HG03159 (cell line): ENCODE measurements around the gene RIT2.
"Not testable (repeated sequence)": the region's sequence is repeated elsewhere in the genome, so short reads cannot be mapped to it uniquely, and the experiment has no call there.

Source experiments
- ATAC-seq: cut with Tn5 transposase; IDR thresholded peaks from one replicate; pipeline ENCODE4 v1.9.1; 2021; ENCODE audit warnings: mild to moderate bottlenecking, moderate library complexity; ENCODE audit not compliant: unreplicated experiment

Gene RIT2

DNA sequence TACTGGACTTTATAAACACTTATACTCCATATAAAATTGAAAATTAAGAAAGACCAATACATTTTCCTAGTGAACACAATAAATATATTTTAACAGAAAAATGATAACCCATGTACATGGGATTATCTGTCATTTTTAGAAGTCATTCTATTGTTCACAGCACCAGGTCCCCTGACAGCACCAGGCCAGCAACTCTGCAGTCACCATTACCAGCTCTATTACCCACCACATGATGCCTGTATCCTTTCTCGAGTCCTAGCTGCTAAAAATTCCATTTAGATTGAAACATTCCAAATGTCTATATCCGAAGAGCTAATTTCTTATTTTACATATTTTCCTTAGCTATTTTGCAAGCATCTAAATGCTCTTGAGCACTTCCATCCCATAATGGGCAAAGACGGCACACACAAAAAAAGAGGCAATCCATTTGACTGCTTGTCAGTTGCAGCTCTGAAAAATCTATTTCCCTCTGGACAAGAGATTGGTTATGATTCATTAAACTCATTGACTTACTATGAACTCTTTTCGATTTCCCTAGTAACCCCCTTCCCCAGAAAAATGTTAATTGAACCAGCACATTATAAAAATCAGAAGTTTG lies 336.9 kb downstream of the RIT2 start:
- ATAC-seq: no peak

DNA sequence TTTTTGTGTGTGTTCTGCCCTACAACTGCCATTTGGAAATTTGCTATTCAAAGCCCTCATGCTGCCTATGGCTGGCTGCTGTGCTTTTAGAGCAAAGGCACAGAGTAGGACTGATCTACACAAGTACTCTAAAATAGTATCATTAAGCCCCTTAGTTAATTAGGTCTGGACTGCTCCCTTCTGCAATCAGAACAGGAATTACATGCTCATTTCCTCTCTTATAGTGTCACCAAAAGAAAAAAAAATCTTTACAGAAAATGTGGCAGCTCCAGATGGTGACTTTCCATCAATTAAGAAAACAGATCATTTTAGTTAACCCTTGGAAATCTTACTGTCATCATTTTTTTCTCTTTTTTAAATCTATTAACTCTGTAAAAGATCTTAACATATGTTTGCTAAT lies 337.5 kb downstream of the RIT2 start:
- no peak for ATAC-seq

DNA sequence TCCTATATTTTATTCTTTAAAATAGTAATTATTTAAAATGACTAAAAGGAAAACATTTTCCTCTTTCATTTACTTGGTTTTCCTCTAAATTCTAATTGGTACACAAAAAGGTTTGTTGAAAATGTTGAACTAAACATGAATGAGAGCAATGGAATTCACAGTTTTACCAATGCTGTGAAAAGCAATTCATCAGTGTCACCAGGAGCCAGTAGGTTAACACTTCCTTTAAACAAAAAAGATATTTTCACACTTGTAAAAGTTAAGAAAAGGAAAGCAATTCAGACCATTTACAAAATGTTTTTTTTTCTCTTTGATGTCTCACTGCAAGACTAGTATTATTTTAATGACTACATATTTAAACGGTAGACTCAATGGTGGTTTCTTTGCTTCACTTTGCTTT lies 341.6 kb downstream of the RIT2 start:
- no peak for ATAC-seq

DNA sequence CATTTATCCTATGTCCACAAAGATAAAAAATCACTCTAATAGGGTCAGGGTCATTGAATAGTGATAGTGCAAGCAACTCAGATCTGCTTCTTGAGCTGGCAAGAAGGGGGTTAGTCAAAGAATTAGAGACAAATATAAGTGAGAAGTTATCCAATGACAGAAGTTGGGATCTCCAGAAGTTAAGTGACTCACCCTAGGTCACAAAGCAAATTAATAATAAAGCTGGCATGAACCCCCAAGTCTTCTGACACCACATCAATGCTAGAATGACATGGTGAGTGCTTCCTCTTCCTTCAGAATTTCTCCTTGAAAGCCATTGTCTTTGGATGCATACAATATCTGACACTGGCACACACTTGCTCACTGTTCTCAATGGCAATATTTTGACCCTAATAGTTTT lies 343.5 kb downstream of the RIT2 start:
- ATAC-seq: no peak

DNA sequence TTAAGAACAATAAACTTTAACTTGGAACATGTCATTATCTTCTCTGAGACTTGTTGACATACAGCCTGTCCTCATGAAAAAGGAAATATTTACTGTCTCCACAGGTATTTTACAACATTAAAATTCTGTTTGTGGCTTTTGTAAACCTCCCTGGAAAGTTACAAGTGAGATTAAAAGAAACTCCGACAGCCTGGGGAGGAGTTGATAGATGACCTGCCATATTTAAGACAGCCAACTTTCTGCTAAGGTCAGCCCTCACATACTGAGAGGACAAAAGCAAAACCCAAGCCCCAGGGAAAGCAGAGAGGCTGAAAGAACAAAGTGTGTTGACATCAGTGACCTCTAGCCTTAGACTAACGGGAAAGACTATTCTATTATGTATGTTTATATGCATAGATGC lies 350.2 kb downstream of the RIT2 start:
- no peak for ATAC-seq

DNA sequence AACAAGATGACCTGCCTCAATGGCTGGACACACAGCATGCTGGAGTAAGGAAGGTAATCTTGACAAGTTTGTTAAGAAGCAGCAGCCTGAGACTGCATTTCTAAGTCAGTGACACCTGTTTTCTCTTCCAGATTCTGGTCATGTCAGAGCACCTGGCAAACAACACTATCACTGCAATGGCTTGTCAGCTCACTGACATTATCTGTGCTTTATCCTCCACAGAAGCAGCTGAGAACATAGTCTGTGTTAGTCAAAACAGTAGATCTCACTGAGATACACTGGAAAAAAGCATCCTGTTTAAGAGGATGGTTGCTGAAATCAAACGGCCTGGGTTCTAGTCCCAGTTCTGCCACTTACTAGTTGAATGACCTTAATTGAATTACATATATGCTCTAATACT lies 355.2 kb downstream of the RIT2 start:
- no peak for ATAC-seq

DNA sequence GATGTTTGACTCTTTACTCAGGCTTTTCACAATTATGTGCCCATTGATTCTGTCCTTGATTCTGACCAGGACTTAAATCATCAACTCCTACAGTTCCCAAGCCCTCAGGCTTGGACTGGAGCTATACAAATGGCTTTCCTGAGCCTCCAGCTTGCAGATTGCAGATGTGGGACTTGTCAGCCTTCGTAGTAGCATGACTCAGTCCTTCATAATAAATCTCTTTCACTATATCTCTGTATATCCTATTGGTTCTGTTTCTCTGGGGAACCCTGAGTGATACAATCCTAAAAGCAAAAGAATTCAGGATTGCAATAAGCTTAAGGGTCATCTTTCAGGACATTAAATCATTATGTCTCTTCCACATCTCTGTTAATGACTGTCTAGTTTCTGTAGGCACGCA lies 356.6 kb downstream of the RIT2 start:
- ATAC-seq: no peak

DNA sequence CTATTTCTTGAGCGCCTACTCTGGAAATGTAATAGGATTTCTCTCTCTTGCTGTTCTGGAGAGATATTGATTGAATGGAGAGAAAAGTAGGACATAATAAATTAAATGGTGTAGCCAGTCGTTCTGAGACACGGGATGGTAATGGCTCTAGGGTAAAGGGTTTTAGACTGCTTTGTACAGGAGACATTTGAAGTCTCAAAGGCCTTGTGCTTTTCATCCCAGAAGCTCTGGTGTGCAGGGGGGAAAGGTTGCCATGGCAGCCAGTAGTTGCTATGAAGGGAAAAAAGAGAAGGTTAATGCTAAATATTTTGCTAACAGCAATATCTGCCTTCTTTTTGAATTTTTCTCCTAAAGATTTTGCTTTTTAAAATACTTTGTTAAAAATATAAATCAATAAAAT lies 359.3 kb downstream of the RIT2 start:
- no peak for ATAC-seq

DNA sequence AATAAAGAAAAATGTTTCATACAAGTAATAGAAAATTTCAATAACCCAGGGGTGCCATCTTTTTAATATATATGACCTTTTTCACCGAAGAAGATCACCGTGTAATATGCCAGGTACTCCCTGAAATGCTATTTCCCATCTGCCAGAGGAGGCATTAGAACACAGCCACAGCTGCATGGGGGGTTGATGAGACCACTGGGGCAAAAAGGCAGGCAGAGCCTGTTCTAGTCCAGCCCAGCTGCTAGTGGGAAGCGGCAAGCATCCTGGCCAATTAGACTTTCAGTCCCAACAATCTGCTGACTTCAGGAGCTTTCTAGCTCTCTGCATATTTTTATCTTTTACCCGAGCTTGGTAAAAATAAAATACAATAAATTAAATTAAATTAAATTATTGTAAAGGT lies 362.6 kb downstream of the RIT2 start:
- no peak for ATAC-seq

DNA sequence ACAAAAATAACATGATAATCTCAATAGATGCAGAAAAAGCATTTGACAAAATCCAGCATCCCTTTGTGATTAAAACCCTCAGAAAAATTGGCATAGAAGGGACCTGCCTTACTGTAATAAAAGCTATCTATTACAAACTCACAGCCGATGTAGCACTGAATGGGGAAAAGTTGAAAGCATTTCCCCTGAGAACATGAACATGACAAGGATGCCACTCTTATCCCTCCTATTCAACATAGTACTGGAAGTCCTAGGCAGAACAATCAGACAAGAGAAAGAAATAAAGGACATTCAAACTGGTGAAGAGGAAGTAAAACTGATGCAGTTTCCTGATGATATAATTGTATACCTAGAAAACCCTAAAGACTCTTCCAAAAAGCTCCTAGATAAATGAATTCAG lies 368.7 kb downstream of the RIT2 start:
- no peak for ATAC-seq

DNA sequence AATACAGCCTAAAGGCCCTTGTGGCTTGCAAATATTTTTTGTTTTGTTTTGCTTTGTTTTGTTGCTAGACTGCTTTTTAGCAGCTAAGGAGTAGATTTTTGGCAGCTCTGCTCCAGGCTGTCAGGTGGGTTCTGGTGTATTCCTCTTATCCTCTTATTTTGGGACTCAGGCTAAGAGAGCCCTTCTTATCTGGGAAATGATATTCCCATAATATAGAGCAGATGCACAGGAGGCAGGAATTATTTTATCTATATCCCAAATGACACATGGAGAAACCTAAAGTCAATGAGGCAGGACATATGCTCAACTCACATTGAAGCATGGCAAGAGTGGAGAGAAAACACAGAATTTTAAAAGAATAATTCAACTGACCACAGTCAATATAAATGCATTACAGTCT lies 369.6 kb downstream of the RIT2 start:
- ATAC-seq: no peak

DNA sequence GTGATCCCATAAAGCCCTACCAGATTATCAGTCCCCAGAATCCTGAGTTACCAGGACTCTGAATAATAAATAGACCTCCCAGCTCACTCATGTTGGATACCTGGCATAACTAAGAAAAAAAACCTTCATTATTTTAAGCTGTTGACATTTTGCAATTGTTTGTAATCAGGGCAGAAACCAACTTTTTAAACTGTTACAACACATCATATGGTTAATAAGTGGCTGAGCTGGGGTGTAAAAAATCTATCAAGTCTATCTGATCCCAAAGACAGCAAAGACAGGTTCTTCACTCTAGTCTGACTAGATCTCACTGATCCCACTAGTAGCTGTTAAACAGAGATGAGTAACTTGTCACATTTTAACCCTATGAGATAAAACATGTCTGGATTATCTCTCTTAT lies 370.3 kb downstream of the RIT2 start:
- ATAC-seq: no peak

DNA sequence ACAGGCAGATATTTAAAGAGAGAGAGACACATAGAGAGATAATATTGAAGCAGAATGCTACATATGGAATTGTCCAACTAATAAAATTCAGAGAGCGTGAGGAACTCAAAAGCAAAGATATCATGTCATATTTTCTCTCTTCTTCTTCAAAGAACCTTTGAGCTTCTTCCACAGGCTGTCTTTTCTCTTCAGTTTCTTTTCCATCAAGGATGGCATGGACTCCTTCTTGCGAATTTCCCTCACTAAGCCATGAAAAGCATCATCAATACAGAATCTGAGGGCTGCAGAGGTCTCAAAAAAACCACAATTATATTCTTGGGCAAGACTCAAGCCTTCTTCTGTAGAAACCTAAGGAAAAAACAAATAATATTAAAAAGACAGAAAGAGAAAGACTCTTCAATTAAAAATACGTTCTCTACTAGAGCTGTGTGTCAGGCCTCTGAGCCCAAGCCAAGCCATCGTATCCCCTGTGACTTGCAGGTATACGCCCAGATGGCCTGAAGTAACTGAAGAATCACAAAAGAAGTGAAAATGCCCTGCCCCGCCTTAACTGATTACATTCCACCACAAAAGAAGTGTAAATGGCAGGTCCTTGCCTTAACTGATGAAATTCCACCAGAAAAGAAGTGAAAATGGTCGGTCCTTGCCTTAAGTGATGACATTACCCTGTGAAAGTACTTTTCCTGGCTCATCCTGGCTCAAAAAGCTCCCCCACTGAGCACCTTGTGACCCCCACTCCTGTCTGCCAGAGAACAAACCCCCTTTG lies 371.9 kb downstream of the RIT2 start:
- ATAC-seq: no peak

DNA sequence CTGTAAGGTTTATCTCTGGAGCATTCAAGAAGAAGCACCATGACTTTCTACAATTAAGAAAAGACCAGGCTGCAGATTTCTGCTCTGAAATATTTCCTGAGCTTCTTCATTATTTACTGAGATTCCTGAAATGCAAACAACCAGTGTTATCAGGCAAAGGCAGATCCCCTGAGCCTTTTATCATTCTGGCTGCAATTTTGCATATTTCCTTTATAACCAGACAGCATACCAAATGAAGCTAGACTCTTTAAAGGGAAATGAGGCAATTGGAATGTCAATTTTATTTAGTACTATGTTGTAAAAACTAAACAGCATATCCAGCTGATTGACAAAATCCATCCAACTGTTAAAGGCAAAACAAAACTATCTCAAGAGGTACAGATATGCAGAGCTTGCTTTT lies 372.5 kb downstream of the RIT2 start:
- ATAC-seq: no peak

DNA sequence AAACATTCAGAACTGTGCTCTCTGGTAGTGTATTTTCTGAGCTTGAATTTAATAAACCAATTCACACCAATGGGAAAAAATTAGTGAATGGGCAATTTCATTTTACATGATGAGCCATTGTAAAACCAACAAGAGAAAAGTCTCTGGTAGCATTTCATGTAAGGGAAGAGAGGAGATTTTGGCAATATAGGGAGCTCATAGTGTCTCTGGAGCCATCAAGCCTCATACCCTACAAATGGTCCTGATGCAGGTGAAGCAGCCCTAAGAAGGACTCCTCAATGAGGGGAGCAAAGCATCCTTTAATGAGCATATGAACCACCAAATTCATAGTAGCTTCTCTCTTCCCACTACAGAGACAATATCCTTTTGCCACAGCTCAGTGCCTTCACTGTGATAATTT lies 373.0 kb downstream of the RIT2 start:
- ATAC-seq: no peak

DNA sequence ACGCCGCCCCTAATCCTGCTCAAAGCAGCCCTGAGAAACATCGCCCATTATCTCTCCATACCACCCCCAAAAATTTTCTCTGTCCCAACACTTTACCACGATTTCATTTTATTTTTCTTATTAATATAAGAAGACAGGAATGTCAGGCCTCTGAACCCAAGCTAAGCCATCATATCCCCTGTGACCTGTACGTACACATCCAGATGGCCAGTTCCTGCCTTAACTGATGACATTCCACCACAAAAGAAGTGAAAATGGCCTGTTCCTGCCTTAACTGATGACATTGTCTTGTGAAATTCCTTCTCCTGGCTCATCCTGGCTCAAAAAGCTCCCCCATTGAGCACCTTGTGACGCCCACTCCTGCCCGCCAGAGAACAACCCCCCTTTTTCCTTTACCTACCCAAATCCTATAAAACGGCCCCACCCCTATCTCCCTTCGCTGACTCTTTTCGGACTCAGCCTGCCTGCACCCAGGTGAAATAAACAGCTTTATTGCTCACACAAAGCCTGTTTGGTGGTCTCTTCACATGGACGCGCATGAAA lies 373.6 kb downstream of the RIT2 start:
- not testable (repeated sequence) for ATAC-seq

DNA sequence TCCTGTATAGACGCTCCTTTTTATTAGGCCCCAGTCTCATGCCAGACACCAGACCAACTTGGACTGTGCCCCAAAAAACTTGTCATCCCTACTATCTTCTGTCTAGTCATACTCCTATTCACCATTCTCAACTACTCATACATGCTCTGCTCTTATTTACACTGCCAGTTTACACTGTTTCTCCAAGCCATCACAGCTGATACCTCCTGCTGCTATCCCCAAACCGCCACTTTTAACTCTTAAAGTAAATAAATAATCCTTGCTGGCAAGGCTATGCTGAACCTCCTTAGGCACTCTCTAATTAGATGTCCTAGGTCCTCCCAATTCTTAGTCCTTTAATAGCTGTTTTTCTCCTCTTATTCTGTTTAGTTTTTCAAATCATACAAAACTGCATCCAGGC lies 374.2 kb downstream of the RIT2 start:
- ATAC-seq: not testable (repeated sequence)

DNA sequence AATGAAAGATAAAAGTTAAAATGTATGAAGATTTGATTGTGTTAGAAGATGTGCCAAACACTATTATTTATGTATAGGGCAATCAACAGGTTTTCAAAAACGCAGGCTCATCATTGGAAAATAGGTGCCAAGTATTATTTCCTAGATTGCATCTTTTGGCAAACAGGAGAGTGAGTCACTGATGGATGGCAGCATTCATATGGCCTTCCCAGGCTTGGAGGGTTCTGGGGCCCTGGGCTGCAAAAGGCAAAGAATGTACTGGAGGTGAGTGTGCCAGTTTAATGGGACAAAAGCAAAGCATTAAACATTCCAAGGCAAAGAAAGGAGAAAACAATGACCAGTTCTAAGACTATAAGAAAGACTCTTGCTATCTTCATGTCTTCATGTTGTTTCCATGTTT lies 379.4 kb downstream of the RIT2 start:
- ATAC-seq: no peak

DNA sequence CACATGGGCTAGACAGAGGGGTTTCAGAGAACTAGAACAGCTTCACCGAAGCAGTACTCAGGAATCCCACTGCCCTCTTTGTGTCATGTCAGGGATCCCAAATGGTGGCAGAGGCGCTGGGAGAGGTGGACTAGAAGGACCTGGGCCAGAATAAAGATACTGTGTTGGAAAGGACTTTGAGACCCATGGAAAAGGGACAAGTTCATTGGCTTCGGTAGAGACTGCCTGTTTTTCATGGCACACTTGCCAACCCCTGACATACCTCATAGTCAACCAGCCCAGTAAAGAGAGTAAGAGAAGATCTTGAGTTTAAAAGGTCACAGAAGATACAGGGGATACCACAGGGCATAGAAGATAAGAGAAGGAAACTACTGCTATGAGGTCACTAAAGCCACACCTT lies 381.0 kb downstream of the RIT2 start:
- no peak for ATAC-seq

DNA sequence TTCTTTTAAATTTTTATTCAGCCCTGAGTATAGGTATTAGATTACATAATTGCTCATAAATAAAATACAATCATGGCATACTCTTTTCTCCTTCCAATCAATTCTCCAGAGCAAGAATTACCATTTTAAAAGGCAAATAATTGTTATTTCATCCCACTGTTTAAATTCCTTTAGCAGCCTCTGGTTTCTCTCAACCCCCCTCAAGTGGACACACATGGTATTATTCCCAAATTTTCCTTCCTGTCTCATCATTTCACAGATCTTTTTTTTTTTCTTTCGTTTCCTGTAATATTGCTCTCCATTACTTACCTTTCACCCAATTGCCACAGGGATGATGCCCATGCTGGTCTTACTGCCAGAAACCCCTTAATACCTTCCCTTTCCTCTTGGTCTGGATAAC lies 385.2 kb downstream of the RIT2 start:
- ATAC-seq: no peak

DNA sequence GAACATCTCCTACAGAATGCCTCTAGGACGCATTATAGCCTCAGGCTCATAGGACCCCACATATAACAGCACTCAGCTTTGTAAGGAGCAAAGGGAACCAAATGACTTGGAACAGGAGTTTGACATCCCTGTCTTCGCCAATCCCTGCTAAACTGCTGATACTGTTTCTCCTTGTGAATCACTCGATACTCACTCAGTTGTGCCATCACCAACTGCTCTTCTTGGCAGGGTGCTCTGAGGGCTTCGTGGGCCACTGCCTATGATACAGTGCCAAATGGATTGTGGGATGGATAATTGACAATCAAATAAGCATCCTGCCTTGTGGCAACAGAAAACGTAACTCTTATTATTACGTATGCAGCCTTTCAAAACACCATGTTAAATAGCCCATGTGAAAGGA lies 396.3 kb downstream of the RIT2 start:
- no peak for ATAC-seq

DNA sequence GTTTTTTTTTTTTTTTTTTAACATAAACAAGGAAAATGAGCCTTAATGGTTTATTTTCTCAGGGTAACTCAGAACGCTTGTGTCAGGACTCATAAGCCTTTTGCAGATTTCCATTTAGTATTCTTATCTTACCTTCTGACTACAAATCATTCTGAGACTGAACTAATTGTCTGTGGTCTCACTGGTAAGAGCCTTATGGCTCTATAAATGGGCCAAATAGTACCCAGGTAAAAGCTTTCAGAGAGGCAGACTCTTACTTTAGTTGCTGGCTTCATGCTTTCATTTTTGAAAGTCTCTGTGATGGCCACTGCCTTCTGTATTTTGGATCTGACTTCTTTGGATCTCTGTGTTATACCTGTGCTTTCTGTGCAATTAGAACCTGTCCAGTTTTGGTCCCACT lies 403.4 kb downstream of the RIT2 start:
- no peak for ATAC-seq

DNA sequence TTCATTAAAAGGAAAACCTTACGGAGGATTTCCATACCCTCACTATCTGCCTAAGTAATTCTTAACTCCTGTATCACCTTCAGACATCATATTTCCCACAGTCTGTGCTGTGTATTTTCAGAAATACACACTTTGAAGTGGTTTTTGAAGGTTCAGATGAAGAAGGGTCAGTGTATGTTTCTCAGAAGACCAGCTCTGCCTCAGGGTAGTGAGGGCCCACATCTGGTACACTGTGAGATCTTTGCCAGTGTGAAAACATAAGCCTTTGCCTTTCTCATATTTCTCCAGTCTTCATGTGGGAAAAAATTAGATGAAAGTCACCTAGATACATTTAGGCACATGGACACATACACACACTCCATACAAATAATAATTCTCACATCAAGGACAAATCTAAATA lies 408.4 kb downstream of the RIT2 start:
- no peak for ATAC-seq
